Hematopoietic multipotent progenitor cell (in vitro differentiated cells): ENCODE measurements around the gene TUBA4A. TPM values are rescaled to one million over a fixed set of nuclear protein-coding genes. Genes with fewer than 3 reads are reported as not detected.

ENCODE experiments used
- small RNA-seq: library from RNA; depleted of rRNA; stranded (forward); fragments of <200 nt; gene quantifications from one replicate; pipeline ENCODE3, GENCODE V24; 2012
- total RNA-seq: library from RNA; depleted of rRNA; stranded (reverse); fragments of >200 nt; gene quantifications from one replicate; pipeline ENCODE4 v1.2.3, GENCODE V29; 2012

Gene TUBA4A
- total RNA-seq, 1 donor: 22.9 TPM

Small RNAs within 50 kb of the gene (small RNA-seq; reads per million reads assigned to genes)
- not detected for gene MIR153-1

Other genes with a start within 250 kb of the TUBA4A start
- gene CFAP65, start 212.4 kb downstream of the TUBA4A start, total RNA-seq: not detected
- gene IHH, start 193.0 kb downstream of the TUBA4A start, total RNA-seq: 0.27 TPM
- 27.2 TPM for gene NHEJ1, start 93.1 kb downstream of the TUBA4A start, total RNA-seq
- gene SLC23A3, start 83.9 kb downstream of the TUBA4A start, total RNA-seq: 0.27 TPM
- 60.1 TPM for gene CNPPD1, start 77.0 kb downstream of the TUBA4A start, total RNA-seq
- gene RETREG2, start 75.6 kb downstream of the TUBA4A start, total RNA-seq: 108 TPM
- 87.8 TPM for gene ZFAND2B, start 47.1 kb downstream of the TUBA4A start, total RNA-seq
- 11.3 TPM for gene ABCB6, start 35.0 kb downstream of the TUBA4A start, total RNA-seq
- 56.8 TPM for gene ATG9A, start 24.3 kb downstream of the TUBA4A start, total RNA-seq
- gene ANKZF1, start 24.1 kb downstream of the TUBA4A start, total RNA-seq: 38.5 TPM
- gene GLB1L, start 8.5 kb downstream of the TUBA4A start, total RNA-seq: 21.8 TPM
- 39.6 TPM for gene STK16, start 8.4 kb downstream of the TUBA4A start, total RNA-seq
- not detected for gene TUBA4B, start 675 bp downstream of the TUBA4A start, total RNA-seq
- 24.8 TPM for gene DNAJB2, start 25.4 kb upstream of the TUBA4A start, total RNA-seq
- under 0.01 TPM for gene PTPRN, start 55.5 kb upstream of the TUBA4A start, total RNA-seq
- not detected for gene RESP18, start 78.8 kb upstream of the TUBA4A start, total RNA-seq
- 118 TPM for gene DNPEP, start 134.0 kb upstream of the TUBA4A start, total RNA-seq
- gene DES, start 164.5 kb upstream of the TUBA4A start, total RNA-seq: not detected
- 0.81 TPM for gene SPEG, start 180.9 kb upstream of the TUBA4A start, total RNA-seq
- gene GMPPA, start 245.0 kb upstream of the TUBA4A start, total RNA-seq: 32.0 TPM